Heart left ventricle (tissue), 13 donors: Measurements from ENCODE around the gene MZB1.
"Not testable (repeated sequence)": the region's sequence is repeated elsewhere in the genome, so short reads cannot be mapped to it uniquely, and the experiment has no call there.

Experiments
- CTCF ChIP-seq, 12 donors: fragments of 200-600 bp; sonication (generic) in 4 of 12; IDR thresholded peaks; one replicate each; pipeline versions ENCODE4 v1.5.0 to v1.8.0; 2018 to 2022; ENCODE audit warnings: antibody characterized with exemption in 12 of 12, mild to moderate bottlenecking in 5 of 12
- POLR2A ChIP-seq, 2 donors: fragments of 450-650 bp; IDR thresholded peaks; one replicate each; pipeline ENCODE4 v1.6.1; 2017; ENCODE audit warnings: antibody characterized with exemption in 2 of 2, mild to moderate bottlenecking in 2 of 2, moderate library complexity in 2 of 2
- donor health status: ischemic (EF 13 %, LVEDD 7.1; RV severe dilation, severe dysfunction).
- donor health status: DM: no; HTN: yes; CAD: no.
- donor health status: DM: no; HTN: no; CAD: no.
- donor health status: ischemic (EF 25% LVEDD 6.9; RV normal size, moderate dysfunction).
- donor health status: ischemic (EF 25% LVEDD 5.7; RV mildly dilated, moderate dysfunction).
- donor health status: ischemic (EF 35%, LVEDD 5.7; RV mildly dilated, moderate dysfunction).
- donor health status: nonischemic (EF 11% LVEDD 7.7; RV severe dilation, severe dysfunction).
- donor health status: DM: yes; HTN: yes; CAD: no.
- donor health status: PGD.
- donor health status: ischemic (EF 29% LVEDD 5.4; RV normal size, mild dysfunction).
- donor health status: nonischemic (EF 23%, LVEDD 6.1; RV moderate dilation, normal function).

GRCh38 chr5:139347863-139348262 is 41.9 kb downstream of the MZB1 start:
- TF ChIP-seq POLR2A, CTCF (IDR thresholded peaks at IDR 0.05): not testable (repeated sequence)
